Hematopoietic multipotent progenitor cell (in vitro differentiated cells): ENCODE measurements around the gene CXCR2. TPM values are rescaled to one million over a fixed set of nuclear protein-coding genes. Genes with fewer than 3 reads are reported as not detected.
A peak's percentile ranks its signal among the peaks of the same experiment; 100 is the strongest.
"Not testable (repeated sequence)": the region's sequence is repeated elsewhere in the genome, so short reads cannot be mapped to it uniquely, and the experiment has no call there.

Source experiments
- DNase-seq, 3 donors: peaks; one replicate each; pipeline ENCODE4 v3.0.0-alpha.2; 2011 to 2015; ENCODE audit warnings: low read depth in 2 of 3, low spot score in 2 of 3
- total RNA-seq: library from RNA; depleted of rRNA; stranded (reverse); fragments of >200 nt; gene quantifications from one replicate; pipeline ENCODE4 v1.2.3, GENCODE V29; 2012

Gene CXCR2
- total RNA-seq = under 0.01 TPM

- DNase-seq = peak in 2 of 3 donors; percentile 9 to 43
These were observed at the start of gene CXCR2 for GRCh38 chr2:218125626-218126080. Gene CXCR2 (plus strand): TSS chr2:218126028. CDS start chr2:218134802, 8,774 bp downstream.

DNA sequence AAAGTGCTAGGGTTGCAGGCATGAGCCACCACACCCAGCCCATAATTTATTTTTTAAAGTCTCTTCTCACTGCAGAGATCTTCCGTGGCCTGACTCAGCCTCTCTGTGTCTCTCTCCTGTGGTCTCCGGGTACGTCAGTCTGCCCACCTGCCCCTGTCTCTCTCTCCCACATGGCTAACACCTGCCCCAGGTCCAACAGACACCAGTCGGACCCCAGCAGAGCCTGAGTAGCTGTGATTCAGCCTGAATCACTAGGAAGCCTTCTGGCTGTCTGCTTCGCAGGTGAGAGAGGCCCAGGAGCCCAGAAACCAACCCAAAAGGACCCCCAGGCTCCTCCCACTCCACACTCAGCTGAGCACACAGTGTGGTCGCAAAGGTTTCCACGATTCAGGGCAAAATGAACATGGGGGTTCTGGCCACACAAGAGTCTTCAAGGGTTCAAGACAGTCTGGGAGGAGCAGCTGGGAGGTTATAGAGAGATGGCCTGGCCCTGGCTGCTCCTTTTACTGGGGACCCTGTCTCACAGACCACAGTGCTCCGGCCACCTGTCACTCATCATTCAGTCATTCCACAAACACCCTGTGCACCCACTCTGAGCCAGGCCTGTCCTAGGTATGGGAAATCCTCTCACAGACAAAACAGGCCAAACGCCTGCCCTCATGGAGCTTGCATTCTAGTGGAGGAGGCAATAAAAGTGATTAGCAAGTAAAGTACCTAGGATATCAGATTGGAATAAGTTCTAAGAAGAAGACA, 48.2 kb upstream of the CXCR2 start:
- DNase-seq = no peak

DNA sequence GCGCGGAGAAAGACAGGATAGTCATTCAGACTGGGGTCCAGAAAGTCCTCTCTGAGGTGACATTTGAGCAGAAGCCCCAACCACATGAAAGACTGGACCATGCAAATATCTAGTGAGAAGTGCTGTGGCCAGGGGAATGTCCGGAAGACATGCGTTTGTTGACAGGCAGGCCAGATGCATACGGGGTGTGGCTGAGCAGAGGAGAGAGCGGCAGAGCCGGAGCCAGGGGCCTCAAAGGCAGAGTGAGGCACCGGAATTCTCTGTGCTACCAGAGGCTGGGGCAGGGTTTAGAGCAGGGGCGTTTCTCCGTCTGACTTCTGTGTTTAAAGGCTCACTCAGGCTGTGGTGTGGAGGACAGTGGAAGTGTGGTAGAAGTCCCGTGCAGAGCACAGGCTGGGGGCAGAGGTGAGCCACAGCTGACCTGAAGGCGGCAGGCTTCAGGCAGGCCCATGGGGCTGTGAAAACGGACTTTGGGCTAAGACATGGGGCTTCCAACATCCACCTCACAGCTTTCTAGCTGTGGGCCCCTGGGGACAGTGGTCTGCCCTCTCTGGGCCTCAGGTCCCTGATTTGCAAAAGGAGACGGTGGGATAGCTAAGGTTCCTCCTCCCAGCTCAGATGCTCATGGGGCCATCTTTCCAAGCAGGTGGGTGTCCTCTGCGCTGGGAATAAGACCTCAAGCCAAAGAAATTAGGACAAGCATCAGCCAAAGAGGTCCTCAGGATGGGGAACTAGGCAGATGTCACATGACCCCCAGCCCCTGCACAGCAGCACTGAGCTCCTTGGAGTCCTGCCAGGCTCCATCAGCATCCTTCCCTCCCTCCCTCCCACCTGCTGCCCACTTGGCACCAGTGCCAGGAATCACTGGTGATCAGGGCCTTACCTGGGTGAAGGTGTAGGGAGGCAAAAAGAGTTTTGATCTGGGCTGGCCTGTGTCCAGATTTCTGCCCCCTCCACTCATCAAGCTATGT, 45.6 kb upstream of the CXCR2 start:
- no peak for DNase-seq

GRCh38 chr2:218081063-218081462, 44.8 kb upstream of the CXCR2 start:
- no peak for DNase-seq

- no peak for DNase-seq
These were observed 44.1 kb upstream of the CXCR2 start for GRCh38 chr2:218081695-218082094.

DNA sequence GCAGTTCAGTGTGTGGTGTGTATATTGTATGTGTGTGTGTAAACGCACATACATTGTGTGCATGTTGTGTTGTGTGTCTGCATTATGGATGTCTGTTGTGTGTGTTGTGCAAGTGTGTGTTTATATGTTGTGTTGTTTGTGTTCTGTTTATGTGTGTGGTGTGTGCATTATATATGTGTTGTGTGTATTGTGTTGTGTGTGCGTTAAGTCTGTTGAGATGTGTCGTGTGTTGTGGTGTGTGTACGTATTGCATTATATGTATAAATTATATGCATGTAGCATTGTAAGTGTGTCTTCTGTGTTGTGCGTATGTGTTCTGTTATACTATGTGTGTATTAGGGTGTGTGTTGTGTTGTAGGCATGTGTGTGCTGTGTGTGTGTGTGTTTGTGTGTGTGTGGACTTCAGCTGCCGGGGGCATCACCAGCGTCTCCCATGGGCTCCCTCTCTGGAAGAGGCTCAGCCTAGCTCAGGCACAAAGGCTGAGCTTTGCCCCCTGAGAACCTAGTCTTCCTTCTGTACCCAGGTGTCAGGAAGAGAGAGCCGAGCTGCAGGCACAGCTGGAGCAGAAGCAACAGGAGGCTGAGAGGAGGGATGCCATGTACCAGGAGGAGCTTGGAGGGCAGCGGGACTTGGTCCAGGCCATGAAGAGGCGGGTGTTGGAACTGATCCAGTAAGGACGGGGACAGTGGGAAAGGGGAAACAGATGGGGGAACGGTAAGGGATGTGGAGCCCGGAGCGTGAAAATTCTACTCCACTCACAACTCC, 43.1 kb upstream of the CXCR2 start:
- DNase-seq = no peak

- no peak for DNase-seq
These were observed 42.5 kb upstream of the CXCR2 start for GRCh38 chr2:218083352-218083676.

DNA sequence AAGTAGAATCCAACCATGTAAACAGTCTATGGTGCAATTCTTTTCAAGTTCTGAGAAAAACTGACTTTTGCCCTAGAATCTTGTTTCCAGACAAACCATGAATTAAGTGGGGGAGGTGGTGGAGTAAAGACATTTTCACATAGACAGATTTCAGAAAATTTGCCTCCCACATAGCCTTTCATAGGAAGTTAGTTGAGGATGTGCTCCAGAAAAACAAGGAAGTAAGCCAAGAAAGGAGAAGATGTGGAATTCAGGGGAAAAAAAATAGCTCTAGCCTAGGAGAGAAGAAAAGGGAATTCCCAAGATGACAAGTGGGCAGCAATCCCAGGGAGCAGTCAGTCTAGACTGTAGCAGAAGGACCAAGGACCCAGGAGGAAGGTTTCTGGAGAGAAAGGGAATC, 39.4 kb upstream of the CXCR2 start:
- DNase-seq = no peak

GRCh38 chr2:218089259-218089658, 36.6 kb upstream of the CXCR2 start:
- DNase-seq = no peak

DNA sequence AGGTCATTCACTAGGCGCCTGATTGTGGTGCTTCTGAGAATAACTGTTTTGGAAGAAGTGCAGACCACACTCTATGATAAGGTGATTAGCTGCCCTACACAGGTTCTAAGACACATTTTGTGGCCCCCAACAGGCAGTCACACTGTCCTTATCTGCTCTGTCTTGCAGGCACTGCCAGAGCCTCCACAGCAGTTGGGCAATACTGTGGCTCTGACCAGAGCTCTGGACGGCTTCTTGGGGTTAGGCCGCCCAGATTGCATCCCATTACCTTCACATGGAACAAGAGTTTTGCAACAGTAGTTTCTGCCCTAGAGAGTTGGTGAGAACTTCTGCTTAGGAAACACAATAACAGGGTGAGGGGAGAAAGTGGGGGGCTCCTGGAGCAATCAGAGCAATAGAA, 34.1 kb upstream of the CXCR2 start:
- no peak for DNase-seq

DNA sequence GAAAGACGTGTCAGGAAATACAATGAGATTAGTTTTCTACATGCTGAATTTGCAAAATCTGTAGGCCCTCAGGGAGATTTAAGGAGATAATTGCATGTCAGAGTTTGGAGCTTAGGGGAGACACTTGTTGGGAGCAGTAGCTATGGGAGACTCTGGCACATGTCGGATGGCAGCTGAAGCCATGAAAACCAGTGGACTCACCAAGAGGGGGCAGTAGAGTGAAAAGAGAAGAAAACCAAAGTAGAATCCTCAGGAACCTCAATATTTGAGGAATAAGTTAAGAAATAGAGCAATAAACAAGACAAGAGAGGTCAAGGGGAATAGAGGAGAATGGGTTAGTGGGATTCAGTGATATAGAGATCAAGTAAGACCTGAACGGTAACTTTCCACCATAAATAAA, 31.9 kb upstream of the CXCR2 start:
- DNase-seq = no peak

DNA sequence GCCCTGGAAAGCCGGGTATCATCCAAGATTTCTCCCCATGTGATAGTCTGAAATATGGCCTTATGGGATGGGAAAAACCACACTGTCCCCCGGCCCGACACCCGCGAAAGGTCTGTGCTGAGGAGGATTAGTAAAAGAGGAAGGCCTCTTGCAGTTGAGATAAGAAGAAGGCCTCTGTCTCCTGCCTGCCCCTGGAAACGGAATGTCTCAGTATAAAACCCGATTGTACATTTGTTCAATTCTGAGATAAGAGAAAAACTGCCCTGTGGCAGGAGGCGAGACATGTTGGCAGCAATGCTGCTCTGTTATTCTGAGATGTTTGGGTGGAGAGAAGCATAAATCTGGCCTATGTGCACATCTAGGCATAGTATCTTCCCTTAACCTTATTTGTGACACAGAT, 30.0 kb upstream of the CXCR2 start:
- DNase-seq = peak in 2 of 3 donors; percentile 33 to 57

GRCh38 chr2:218097975-218098374, 27.9 kb upstream of the CXCR2 start:
- DNase-seq = no peak

DNA sequence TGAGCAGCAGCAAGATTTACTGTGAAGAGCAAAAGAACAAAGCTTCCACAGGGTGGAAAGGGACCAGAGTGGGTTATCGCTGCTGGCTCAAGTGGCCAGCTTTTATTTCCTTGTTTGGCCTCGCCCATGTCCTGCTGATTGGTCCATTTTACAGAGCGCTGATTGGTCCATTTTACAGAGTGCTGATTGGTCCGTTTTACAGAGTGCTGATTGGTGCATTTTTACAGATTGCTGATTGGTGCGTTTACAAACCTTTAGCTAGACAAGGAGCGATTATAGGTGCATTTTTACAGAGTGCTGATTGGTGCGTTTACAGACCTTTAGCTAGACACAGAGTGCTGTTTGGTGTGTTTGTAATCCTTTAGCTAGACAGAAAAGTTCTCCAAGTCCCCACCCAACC, 17.0 kb upstream of the CXCR2 start:
- DNase-seq = not testable (repeated sequence)

- DNase-seq = not testable (repeated sequence)
These were observed 4.0 kb upstream of the CXCR2 start for GRCh38 chr2:218121789-218122188.

- DNase-seq = not testable (repeated sequence)
These were observed 3.5 kb upstream of the CXCR2 start for GRCh38 chr2:218122286-218122685.

GRCh38 chr2:218123986-218124385, 1.8 kb upstream of the CXCR2 start:
- no peak for DNase-seq

DNA sequence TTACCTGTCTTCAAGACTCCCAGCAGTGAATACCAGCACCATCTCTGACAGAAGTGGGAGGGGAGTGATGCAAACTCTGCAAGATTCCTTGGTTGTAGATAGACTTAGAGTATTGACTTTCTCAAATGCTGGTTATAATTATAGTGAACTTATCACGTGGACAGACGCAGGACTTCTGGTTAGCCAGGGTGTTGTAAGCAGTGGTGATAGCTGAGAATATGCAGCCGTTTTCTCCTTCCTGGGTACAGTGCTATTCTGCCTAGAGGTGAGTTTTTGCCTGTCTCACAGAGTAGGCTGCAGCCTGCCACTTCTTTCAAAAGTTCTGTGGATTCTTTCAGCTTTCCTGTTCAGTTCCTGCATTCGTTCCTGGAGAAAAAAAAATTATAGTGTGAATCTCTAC, 733 bp upstream of the CXCR2 start:
- no peak for DNase-seq

DNA sequence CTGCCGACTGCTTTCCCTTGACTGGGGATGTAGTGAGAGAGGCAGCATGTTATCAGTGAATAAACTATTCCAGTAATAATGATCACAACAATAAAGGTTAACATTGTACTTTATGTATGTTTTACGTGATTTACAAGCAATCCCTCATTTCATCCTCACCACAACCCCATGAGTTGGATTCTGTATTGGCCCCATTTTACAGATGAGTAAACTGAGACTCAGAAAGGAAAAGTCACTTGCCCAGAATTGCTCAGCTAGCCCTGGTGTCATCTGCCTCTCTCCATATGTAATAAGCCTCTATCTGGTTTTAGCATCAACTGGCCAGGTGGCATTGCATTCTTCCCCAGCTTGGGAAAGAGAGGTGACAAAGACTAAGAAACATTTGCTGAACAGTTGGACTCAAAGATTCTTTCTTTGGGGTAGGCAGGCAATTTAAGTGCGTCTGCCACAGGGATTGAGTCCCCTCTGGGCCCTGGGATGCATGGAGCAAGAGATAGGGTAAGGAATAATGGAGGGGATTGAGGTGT, 2.2 kb downstream of the CXCR2 start:
- DNase-seq = no peak

- DNase-seq = no peak
These were observed 3.1 kb downstream of the CXCR2 start for GRCh38 chr2:218128781-218129457.
